Peyer's patch (tissue), 4 donors: Measurements from ENCODE around the gene AP1S2.

Source experiments
- CTCF ChIP-seq, 6 experiments: fragments of 450-650 bp in 4 of 6; fragments of 200-600 bp in 2 of 6; sonication (generic) in 1 of 6; IDR thresholded peaks; one replicate each; pipeline ENCODE4 v1.5.1; 2017 to 2019; ENCODE audit warnings: antibody characterized with exemption in 6 of 6, mild to moderate bottlenecking in 3 of 6, moderate library complexity in 1 of 6
- POLR2A ChIP-seq, 2 donors: fragments of 450-650 bp; IDR thresholded peaks; one replicate each; pipeline ENCODE4 v1.5.1; 2017; ENCODE audit warnings: antibody characterized with exemption in 2 of 2, mild to moderate bottlenecking in 2 of 2, moderate library complexity in 2 of 2

GRCh38 chrX:15781961-15782699 is 72.5 kb downstream of the AP1S2 start:
- TF ChIP-seq CTCF (IDR thresholded peaks at IDR 0.05) (no peak), POLR2A (IDR thresholded peaks at IDR 0.05) (no peak)
